ENCODE data around the gene TC2N.
"Not testable (repeated sequence)": the region's sequence is repeated elsewhere in the genome, so short reads cannot be mapped to it uniquely, and the experiment has no call there.

Gene TC2N

DNA sequence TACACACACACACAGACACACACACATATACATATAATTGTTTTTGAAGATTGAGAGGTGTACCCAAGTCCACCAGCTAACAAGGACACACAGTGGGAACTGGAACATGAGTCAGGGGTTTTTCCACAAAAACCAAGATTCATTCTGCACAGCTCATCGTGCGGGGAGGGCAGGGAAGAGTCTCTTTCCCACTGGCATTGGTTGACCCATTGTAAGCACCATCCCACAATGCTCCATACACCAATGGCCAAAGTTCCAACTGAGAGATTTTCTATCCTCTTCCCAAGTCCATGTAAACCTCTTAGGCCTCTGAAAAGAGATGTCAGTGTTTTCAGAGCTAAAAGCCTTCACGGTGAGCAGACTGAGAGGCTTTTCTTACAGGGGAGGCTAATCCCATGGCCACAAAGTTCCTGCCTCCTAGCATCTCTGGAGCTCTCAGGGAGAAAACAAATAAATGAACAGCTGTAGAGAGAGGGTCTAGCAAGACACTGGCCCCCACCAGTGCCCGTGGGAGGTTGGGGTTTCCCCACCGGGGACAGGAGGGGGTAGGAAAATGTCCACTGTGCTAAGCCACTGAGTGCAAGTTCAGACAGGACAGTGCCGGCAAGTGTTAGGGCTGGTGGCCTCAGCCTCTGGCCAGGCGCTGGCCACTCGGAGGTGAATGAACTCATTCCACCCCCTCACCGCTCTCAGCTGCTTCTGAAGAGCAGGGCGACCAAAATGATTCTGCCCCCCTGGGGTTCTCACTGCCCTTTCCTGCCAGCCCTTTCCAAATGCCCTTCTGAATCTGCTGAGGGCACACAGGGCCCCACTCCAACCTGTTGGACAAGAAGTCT lies 21.5 kb upstream of the TC2N start:
- DNase-seq (ENCODE audit: low spot score): no peak

- no peak for DNase-seq (ENCODE audit: low spot score)
Observed at GRCh38 chr14:91886961-91887360, 19.6 kb upstream of the TC2N start.

DNA sequence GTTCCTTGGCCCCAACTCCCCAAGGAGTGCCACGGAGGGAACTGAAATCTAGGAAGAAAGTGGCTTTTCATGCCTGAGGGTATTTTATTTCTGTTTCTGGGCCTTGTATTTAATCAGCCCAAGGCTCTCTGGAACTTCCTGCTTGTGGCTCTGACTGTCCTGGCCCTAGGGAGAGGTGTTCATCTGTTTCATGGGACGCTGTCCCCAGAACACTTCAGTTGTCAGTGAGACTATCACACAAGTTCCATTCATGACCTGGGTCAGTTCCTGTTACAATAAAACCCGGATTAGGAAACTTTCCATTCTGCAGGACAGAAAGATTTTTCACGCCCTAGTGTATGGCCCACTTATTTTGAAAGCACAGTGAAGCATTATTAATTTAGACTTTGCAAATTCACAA lies 18.5 kb upstream of the TC2N start:
- no peak for DNase-seq (ENCODE audit: low spot score)

- DNase-seq (ENCODE audit: low spot score): no peak
Observed at GRCh38 chr14:91885113-91885712, 17.9 kb upstream of the TC2N start.

DNA sequence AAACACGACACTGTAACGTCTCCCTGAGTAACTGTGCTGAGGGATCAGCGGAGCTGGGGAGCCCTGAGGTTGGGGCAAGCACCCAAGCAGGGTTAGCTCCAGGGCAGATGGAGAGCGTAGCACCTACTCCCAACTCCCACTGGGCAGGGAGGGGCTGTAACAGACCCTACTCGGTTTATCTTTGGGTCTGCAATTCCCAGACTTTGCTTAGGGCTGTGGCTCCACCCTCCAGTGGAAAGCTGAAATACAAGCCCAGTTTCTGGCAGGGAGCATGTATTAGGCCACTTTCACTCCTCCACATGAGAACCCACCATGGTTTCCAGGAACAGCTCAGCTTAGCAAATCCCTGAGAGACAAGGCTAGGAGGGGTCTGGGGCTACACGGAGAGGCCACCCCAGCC lies 17.3 kb upstream of the TC2N start:
- DNase-seq (ENCODE audit: low spot score): no peak

- no peak for DNase-seq (ENCODE audit: low spot score)
Observed at GRCh38 chr14:91883753-91884152, 16.4 kb upstream of the TC2N start.

- DNase-seq (ENCODE audit: low spot score): no peak
Observed at GRCh38 chr14:91882776-91883175, 15.4 kb upstream of the TC2N start.

DNA sequence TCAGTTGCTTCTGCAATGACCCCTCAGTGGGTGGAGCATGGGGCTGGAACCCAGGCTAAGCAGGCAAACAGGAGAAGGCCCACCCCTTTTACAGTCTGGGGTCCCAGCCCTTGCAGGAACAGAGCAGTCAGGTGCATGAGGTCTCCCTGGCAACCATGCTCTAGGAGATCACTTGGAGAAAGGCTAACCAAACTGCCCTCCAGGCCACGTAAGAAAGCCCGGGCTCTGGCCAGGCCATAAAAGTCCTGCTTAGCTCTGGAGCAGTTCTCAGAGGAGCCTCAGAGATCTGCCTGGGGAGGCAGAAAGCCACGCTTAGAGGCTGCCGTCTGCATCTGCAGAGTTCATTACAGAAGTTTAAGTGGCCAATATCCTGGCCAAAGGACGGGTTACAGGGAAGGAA lies 15.0 kb upstream of the TC2N start:
- DNase-seq (ENCODE audit: low spot score): no peak

GRCh38 chr14:91879196-91879595 lies 11.9 kb upstream of the TC2N start:
- DNase-seq (ENCODE audit: low spot score): no peak

GRCh38 chr14:91878274-91878673 lies 10.9 kb upstream of the TC2N start:
- DNase-seq (ENCODE audit: low spot score): no peak

DNA sequence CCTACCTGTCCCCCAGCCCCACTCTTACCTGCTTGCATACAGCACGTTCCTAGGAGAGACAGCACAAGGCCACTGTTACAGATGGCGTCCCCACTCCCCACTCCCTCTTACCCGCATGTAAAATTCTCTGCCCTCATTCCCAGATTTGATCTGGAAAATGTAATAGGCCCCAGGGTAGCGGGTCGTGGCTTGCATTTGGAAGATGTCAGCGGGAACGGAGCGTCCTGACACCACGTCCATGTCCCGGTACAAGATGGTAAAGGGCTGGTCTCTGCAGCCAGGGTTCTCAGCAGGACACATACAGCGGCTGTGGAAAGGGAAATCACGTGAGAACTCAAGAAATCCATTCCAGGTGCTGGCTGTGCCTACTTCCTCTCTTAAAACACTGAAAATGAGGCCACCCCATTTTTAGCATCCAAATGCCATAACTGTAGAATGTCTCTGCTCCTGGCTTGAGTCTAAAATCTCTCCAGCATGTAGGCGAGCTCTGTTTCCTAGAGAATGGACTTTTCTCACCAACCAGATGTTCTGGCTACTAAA lies 10.1 kb upstream of the TC2N start:
- DNase-seq (ENCODE audit: low spot score): no peak

DNA sequence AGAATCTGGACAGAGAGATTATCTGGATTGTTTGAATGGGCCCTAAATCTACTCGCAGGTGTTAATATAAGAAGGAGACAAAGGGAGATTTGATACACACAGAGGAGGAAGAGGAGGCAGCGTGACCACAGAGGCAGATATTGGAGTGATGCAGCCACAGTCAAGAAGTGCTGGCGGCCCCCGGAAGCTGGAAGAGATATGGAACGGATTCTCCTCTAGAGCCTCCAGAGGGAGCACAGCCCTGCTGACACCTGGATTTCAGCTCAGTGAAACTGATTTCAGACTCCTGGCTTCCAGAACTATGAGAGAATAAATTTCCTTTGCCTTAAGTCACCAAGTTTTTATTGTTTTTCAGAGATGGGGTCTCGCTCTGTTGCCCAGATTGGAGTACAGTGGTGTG lies 9.2 kb upstream of the TC2N start:
- DNase-seq (ENCODE audit: low spot score): no peak

GRCh38 chr14:91875525-91876286 lies 8.4 kb upstream of the TC2N start:
- no peak for DNase-seq (ENCODE audit: low spot score)

GRCh38 chr14:91873471-91874415 lies 6.4 kb upstream of the TC2N start:
- DNase-seq (ENCODE audit: low spot score): no peak

DNA sequence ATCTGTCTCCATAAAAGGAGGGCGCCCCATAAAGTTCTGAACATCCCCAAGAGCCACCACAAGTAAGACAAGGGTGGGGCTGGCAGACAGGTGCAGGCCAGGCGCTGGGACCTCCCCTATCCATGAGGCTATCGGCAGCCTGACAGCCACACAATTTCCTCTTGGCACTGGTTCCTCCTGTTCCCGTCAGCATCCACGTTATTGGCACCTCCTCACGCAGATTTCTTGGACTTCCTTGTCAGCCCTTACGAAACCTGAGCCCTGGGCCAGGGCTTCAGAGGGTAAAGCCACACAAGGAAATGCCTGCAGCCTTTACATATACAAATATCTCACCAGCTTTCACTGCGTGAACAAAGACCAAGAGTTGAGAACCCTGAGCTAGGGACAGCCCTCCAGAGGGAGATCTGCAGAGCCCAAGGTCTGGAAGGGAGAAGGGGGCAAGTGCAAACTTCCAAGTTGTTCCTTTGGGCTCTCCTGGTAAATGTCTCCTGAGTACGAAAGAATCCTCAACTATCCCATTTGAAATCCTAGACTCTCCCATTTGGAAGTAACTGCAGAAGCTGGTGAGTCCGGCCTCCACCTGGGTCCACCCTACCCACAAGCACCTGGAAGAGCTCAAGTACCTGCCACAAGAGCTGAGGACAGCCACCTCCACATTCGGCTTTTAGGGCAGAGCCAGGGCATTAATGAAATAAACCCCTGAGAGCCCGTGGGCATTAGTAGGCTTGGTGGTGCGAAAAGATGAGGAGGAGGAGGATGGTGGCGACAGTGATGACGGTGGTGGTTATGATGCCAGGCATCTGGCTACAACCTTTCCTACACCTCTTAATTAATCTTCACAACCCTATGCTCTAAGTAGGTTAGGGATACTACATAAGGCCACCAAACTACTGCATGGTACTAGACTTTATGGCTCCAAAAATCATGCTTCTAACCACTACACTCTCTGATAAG lies 5.5 kb upstream of the TC2N start:
- no peak for DNase-seq (ENCODE audit: low spot score)

- DNase-seq (ENCODE audit: low spot score): no peak
Observed at GRCh38 chr14:91872011-91872501, 4.7 kb upstream of the TC2N start.

- not testable (repeated sequence) for DNase-seq (ENCODE audit: low spot score)
Observed at GRCh38 chr14:91871401-91871800, 4.1 kb upstream of the TC2N start.

GRCh38 chr14:91870890-91871289 lies 3.6 kb upstream of the TC2N start:
- DNase-seq (ENCODE audit: low spot score): no peak

DNA sequence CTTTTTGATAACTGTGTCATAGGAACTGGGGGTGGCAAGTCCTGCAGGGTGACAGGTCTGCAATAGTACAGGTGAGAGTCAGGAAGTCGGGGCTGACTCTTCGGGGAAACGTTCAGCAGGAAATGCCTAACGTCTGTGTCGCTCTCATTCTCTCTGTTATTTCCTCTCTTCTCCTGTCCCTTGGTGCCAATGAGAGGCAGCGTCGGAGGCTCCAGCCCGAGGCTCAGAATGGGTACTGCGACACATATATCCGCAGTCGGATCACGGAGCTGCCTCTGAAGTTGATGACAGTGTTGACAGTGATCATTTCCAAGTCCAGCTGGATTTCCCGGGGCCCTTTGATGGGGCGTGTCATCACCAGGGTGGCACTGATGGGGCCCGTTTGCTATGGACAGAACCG lies 2.7 kb upstream of the TC2N start:
- no peak for DNase-seq (ENCODE audit: low spot score)

DNA sequence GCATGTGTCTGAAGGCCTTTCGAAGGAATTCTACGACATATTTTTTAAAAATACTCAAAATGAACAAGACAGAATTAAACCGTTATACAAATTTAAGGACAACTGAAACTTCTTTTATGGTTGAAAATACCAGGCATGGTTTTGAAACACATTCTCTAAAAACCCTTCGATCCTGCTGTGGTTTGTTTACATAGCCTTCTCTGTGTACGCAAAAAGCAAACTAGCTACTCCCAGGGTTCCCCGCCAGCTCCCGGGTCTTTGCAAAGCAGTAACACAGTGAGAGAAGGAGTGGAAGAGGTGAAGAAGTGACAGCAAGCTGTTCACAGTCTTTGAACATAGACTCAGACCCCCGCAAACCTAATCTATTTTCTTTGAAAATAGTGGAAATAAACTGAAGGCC lies 2.2 kb upstream of the TC2N start:
- DNase-seq (ENCODE audit: low spot score): no peak

Data from RKO (cell line).